HG03175 (cell line): ENCODE data around the gene RRP1B.
"Not testable (repeated sequence)": the region's sequence is repeated elsewhere in the genome, so short reads cannot be mapped to it uniquely, and the experiment has no call there.

ENCODE experiments used
- ATAC-seq: cut with Tn5 transposase; IDR thresholded peaks from one replicate; pipeline ENCODE4 v1.9.1; 2021; ENCODE audit warnings: mild to moderate bottlenecking, moderate library complexity; ENCODE audit not compliant: unreplicated experiment

RRP1B gene

DNA sequence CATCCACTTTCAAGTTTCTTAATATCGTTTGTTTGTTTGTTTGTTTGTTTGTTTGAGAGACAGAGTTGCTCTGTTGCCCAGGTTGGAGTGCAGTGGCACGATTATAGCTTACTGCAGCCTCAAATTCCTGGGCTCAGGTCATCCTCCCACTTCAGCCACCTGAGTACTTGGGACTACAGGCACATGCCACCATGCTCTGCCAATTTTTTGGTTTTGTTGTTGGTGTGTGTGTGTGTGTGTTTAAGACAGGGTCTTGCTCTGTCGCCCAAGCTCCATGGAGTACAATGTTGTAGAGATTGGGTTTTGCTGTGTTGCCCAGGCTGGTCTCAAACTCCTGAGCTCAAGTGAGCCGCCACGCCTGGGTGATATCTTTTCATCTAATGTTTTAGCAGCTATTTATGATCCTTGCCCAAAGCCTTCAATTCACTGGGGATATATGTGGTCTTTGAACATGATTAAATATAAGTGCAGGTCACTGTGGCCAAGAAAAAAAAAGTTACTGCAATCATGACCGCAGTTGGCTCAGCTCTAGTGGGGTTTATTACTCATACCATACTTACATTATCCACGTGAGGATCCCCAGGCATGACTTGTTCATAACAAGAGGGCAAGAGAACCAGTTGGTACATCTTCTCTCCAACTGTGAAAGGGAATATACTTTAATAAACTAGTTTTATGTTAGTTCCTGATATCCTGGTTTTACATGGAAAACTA, 8.0 kb downstream of the RRP1B start:
- no peak for ATAC-seq

DNA sequence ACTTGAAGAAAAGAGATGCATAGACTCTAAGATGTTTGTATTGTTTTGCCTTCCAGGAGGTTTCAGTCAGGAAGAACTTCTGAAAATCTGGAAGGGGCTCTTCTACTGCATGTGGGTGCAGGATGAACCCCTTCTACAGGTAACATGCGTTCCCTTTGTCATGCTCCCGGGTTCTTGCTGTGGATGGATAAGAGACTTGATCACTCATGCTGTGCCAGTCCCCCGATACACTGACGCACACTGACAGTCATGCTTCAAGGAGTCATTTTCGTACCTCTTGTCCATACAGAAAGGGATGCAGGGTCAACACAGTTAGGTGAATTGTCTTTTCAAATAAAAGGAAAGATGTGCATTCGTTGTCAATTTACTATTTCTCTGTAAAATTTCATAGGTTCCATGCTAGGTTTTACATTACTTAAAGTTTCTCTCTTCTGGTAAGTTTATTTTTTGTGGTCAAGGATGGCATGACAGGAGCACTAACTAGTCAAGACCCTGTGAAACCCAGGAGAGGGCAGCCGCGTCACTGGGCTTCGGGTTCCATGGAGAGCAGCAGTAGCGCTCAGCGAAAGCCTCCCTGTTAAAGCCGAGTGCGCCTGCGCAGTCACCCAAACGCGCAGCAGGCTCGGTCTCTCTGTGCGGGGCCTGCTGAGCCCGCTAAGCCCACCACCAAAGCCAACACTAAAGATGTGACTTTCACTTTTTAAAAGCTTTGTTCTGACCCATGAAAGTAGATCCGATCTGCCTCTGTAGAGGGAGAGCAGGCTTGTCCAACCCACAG, 10.7 kb downstream of the RRP1B start:
- ATAC-seq, result no peak

DNA sequence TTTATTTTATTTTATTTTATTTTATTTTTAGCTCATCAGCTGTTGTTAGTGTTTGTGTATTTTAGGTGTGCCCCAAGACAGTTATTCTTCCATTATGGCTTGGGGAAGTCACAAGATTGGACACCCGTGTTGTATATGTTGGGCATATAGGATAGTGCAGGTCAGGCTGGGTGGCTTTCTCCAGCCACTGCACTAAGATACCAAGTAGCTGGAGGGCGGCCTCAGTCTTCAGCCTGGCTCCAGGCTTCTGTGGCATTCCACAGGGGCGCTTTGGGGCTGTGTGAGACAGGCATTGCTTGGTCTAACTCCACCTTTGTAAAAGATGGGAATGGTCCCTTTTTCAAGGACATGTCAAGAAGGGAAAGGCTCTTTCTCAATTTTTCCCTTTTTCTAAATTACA, 16.5 kb downstream of the RRP1B start:
- ATAC-seq, result no peak

DNA sequence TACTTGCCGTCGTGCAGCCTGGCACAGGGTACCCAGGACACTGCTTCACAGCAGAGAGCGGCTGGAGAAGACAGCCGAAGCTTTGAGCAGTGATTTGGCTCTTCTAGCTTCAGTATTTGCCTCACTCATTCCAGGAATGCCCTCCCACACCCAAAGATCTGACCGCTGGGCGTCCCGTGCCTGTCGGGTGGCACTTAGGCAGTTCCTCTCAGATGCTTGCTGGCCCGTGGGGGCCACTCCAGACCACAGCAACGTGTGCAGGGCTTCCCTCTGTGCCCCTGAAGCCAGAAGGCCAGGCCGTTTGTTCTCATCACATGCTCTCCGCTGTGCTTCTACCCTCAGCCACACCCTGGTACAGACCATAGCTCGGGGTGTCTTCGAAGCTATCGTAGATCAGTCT, 17.0 kb downstream of the RRP1B start:
- ATAC-seq, result no peak

DNA sequence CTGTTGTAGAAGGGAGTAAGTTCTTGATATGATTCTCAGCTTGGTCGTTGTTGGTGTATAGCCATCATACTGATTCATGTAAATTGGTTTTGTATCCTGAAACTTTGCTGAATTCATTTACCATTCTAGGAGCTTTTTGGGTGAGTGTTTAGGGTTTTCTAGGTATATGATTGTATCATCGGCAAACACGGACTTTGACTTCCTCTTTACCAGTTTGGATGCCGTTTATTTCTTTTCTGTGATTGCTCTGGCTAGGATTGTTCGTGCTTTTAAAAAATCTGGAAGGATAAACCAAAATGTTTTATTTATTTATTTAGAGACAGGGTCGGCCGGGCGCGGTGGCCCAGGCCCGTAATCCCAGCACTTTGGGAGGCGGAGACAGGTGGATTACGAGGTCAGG, 20.6 kb downstream of the RRP1B start:
- ATAC-seq, result no peak

DNA sequence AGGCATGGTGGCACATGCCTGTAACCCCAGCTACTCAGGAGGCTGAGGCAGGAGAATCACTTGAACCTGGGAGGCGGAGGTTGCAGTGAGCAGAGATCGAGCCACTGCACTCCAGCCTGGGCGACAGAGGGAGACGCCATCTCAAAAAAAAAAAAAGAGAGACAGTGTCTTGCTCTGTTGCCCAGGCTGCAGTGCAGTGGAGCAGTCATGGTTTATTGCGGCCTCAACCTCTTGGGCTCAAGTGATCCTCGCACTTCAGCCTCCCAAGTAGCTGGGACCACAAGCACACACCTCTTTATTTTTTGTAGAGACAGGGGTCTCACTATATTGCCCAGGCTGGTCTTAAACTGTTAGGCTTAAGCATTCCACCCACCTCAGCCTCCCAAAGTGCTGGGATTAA, 21.1 kb downstream of the RRP1B start:
- not testable (repeated sequence) for ATAC-seq

DNA sequence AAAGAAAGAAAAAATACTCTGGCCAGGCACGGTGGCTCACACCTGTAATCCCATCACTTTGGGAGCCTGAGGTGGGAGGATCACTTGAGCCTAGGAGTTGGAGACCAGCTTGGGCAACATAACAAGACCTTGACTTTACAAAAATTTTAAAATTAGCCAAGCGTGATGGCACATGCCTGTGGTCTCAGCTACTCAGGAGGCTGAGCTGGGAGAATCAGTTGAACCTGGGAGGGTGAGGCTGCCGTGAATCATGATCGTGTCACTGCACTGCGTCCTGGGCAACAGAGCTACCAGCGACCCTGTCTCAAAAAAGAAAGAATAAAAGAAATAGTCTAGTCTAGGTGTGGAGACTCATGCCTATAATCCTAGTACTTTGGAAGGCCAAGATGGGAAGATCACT, 22.3 kb downstream of the RRP1B start:
- ATAC-seq, result no peak

DNA sequence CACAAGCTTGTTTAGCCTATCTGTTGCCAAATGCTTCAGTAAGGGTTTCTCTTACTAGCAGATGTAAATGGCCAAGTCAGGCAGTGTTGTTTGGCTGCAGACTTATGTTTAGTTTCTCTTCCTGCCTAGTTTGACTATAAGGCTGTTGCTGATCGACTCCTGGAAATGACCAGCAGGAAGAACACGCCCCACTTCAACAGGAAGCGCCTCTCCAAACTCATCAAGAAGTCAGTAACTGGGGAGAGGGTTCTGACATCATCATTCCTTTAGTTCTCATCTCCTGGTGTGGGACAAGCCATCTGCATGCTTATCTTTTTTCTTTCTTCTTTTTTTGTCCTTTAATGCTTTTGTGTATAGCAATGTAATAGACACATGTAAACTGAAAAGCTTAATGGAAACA, 25.1 kb downstream of the RRP1B start:
- no peak for ATAC-seq

DNA sequence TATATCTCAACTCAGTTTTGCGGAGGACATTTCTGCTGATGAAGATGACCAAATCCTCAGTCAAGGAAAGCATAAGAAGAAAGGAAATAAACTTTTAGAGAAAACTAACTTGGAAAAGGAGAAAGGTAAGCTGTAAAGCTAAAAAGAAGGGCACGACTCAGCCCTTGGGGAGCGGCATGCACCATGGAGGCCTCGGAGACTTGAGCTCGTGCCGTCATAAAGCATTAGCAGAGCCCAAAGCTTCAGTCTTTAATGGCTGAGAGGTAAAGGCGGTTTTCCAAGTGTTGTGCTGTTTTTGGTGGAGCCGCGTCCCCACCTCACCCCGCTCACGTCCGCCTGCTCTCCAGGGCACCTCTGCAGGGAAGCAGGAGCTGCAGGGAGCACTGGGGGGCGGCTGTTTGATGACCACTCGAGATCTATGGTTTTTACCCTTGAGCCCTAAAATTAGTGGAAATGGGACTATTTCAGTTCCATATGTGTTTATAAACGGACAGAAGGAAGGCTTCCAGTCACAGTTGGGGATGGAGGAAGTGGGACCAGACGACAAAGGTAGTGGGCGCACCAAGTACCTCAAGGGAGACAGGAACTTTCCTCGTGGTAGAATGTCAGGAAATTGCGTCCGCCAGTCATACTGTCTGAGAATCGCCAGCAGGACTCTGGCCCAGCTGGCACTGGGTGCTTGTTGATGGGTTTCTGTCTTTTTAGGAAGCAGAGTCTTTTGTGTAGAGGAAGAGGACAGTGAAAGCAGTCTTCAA, 27.6 kb downstream of the RRP1B start:
- ATAC-seq, result no peak

DNA sequence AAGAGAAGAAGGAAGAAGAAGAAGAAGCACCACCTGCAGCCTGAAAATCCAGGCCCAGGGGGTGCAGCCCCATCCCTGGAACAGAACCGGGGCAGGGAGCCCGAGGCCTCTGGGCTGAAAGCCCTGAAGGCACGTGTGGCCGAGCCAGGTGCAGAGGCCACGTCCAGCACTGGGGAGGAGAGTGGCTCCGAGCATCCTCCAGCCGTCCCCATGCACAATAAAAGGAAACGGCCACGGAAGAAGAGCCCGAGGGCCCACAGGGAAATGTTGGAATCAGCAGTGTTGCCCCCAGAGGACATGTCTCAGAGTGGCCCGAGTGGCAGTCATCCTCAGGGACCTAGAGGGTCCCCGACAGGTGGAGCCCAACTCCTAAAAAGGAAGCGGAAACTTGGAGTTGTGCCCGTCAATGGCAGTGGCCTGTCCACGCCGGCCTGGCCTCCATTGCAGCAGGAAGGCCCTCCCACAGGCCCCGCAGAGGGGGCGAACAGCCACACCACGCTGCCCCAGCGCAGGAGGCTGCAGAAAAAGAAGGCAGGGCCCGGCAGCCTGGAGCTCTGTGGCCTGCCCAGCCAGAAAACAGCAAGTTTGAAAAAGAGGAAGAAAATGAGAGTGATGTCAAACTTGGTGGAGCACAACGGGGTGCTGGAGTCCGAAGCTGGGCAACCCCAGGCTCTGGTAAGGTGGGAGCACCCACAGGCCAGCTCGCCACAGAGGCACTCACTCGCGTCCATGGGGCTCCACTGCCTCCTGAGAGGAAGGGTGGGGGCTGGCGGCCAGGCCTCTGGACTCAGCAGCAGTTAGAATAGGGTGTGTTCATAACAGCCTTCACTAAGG, 28.4 kb downstream of the RRP1B start:
- no peak for ATAC-seq

DNA sequence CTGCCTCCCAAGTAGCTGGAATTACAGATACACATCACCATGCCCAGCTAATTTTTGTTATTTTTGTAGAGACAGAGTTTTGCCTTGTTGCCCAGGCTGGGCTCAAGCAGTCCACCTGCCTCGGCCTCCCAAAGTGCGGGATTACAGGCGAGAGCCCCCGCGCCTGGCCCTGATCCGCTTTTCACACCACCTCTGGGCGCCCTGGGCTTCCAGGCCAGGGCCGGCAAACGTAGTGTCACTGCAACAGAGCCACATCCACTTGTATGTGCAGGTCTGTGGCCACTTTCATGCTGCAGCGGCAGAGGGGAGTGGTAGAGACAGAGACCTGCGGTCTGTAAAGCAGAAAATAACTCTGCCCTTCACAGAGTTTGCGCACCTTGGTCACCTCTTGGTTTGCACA, 29.5 kb downstream of the RRP1B start:
- no peak for ATAC-seq

DNA sequence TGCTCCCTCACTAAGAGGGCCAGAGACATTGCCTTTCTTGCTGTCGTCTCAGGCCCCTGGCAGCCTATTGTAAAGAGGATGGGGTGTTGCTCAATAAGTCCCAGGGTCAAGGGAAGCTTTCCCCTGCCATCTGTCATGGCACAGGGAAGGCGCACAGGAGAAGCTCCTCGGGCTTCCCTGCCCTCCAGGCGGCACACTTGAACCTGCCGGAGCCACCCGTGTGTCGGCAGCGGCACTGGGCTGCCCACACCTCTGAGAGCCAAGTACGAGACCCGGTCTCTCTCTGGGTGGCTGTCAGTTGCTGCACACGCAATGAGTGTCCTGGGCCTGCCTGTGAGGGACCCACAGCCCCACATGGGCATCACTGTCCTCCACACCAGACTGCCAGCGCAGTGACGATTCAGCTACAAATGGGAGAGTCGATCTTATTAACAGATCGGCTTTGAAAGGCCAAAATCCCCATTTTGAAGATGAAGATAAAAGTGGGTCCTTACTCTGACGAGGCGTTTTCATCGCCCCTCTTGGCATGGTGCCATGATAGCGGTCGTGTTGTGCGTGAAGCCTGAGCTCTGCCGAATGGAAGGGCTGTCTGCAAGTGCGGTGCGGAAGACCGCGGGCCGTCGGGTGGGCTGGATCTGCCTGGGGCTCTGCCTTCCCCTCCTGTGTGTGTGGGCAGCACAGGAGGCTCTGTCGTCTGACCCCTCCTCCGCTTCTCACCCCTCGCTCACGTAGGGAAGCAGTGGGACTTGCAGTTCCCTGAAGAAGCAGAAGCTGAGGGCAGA, 30.4 kb downstream of the RRP1B start:
- no peak for ATAC-seq

DNA sequence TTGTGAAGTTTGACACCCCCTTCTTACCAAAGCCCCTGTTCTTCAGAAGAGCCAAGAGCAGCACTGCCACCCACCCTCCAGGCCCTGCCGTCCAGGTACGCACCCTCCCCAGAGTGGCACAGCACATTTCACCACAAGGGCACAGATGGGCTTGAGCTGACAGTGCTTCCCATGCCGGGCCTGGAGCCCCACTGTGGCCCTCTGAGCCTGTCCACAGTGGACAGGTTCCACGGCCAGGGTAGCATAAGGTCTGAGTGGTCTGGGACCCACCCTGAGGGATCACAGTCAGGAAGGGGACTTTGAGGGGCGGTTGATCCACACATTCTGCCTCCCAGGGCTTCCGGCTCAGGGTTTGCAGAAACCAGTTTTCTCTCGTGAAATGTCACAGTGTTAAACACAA, 31.0 kb downstream of the RRP1B start:
- no peak for ATAC-seq

DNA sequence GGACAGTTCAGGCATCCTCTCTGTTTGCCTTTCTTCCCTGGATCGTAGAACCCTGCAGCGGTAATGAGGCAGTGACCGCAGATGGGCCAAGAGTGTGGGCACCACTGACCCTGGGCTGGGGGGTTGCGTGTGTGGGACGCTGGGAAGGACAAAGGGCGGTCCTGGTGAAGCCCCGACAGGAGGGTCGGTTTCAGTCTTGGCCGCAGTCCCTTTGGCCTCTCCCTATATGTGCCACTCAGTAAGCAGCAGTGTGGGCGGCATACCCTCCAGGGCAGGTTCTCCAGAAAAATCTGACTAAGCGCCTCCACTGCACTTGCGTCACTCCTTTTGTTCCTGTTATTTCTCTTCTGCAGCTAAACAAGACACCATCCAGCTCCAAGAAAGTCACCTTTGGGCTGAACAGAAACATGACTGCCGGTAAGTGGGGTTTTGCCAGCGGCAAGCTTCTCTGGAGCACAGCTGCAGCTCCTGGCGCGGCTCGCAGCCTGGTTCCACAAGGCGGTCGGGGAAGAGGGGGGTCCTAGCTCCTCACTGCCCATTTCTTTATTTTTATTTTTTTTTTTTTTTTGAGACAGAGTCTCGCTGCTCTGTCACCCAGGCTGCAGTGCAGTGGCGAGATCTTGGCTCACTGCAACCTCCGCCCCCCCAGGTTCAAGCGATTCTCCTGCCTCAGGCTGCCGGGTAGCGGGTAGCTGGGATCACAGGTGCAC, 31.9 kb downstream of the RRP1B start:
- ATAC-seq, result no peak

DNA sequence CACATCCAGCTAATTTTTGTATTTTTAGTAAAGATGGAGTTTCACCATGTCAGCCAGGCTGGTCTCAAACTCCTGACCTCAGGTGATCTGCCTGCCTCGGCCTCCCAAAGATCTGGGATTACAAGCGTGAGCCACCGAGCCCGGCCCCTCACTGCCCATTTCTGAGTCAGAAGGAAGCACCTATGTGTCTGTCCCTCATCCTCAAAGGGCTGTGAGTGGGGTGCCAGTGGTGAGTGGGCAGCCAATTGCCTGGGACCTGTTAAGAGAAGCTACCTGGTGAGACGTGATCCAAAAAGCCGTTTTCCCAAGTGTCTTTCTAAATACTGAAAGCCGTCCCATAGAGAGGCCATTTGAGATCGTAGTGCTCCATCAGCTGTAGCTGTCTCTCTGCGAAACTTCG, 32.4 kb downstream of the RRP1B start:
- ATAC-seq, result no peak

DNA sequence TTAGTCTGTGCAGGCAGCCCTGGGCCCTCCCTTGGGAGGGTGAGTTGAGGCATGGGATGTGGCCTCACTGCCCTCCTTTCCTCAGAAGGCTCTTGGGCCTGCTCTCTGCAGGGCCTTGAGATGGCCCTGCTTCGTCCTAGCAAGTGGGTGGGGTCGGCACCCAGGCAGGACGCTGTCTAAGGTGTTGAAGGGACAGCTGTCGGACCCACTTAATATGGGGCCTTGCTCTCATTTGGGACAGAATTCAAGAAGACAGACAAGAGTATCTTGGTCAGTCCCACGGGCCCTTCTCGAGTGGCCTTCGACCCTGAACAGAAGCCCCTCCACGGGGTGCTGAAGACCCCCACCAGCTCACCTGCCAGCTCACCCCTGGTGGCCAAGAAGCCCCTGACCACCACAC, 33.6 kb downstream of the RRP1B start:
- ATAC-seq, result no peak

DNA sequence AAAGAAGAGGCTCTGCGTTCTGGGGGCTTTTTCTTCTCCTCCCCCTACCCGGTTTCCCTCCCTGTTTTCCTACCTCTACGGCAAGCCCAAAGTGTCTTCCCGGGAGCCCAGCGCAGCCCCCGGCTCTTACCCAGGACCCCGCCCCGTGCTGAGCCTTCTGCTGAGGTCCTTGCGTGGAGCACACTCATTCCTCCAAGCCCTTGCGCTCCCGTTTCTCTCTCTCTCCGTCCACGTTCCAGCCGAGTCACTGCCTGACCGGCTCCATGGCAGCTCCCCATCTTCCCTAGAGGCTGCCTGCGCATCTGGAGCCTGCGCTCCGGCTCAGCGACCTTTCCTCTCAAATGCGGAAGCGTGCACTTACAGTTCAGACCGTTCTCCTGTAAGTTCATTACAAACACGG, 34.6 kb downstream of the RRP1B start:
- ATAC-seq, result no peak

DNA sequence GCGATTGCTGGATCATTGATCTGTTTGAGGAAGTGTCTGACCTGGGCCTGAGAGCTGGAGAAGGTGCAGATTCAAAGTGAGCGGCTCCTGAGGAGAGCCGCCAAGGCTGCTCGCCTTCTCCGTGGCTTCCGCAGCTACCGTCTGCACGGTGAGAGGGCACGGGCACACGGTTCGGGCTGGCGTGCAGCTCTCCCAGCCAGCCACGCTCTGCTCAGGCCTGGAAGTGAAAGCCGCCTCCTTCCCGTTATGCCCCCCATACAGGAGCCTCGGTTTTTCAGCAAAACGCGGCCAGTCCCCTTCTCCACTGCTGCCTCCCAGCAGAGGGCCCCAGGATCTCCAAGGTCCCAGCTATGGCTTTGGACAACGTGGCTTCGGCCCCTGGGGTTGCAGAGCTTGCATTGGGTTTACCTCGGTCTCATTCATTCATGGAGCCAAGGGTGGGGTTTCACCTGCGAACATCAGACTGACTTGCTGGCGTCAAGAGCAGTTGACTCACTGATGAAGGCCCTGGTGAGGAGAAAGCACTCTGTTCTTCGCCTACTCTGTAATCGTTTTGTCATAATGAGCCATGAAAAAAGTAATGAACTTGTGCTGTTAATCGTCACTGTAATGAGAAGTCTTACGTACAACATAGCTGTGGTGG, 35.2 kb downstream of the RRP1B start:
- no peak for ATAC-seq

DNA sequence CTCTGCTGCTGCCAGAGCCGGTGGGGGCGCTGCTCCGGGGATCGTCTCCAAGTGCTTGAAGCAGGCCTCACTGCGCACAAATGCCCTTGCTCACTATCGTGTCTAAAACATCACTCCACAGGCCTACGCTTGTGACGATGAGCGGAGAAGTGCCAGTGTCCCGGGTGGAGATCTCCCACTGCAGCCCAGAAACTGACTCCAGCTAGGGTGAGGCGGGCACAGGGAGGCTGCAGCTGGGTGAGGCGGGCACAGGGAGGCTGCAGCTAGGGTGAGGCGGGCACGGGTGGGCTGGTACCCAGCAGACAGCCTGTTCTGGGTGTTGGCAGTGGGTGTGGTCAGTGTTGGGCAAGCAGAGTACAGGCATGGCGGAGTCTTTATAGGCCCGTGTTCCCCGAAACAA, 36.9 kb downstream of the RRP1B start:
- ATAC-seq, result no peak
